Sigmoid colon (tissue), 7 donors: ENCODE results near the gene CAB39L. TPM values are rescaled to one million over a fixed set of nuclear protein-coding genes. Genes with fewer than 3 reads are reported as not detected.
A peak's percentile ranks its signal among the peaks of the same experiment; 100 is the strongest.

Experiments used
- DNase-seq: peaks from one replicate; pipeline ENCODE4 v3.0.0-alpha.2; 2019
- H3K27ac ChIP-seq, 4 donors: fragments of 200-600 bp; sonication (generic); one replicate each; pipeline ENCODE4 v1.5.1; 2016 to 2019; ENCODE audit warnings: mild to moderate bottlenecking in 1 of 4
- H3K27me3 ChIP-seq, 3 donors: fragments of 200-600 bp; sonication (generic); one replicate each; pipeline ENCODE4 v1.5.1; 2019; ENCODE audit warnings: mild to moderate bottlenecking in 1 of 3
- H3K36me3 ChIP-seq, 4 donors: fragments of 200-600 bp; sonication (generic); one replicate each; pipeline ENCODE4 v1.5.1; 2016 to 2019
- H3K4me1 ChIP-seq, 4 donors: fragments of 200-600 bp; sonication (generic); one replicate each; pipeline ENCODE4 v1.5.1; 2017 to 2019
- H3K4me3 ChIP-seq, 4 donors: fragments of 200-600 bp; sonication (generic); one replicate each; pipeline ENCODE4 v1.5.1; 2017 to 2019; ENCODE audit warnings: mild to moderate bottlenecking in 2 of 4, moderate library complexity in 1 of 4
- H3K9me3 ChIP-seq, 4 donors: fragments of 200-600 bp in 3 of 4; sonication (generic) in 3 of 4; one replicate each; pipeline versions ENCODE4 v1.5.1 to v1.6.1; 2013 to 2019
- CTCF ChIP-seq, 4 experiments: fragments of 450-650 bp in 3 of 4; fragments of 200-600 bp in 1 of 4; IDR thresholded peaks; one replicate each; pipeline ENCODE4 v1.5.1; 2016 to 2019; ENCODE audit warnings: antibody characterized with exemption in 4 of 4, mild to moderate bottlenecking in 3 of 4, moderate library complexity in 2 of 4
- EP300 ChIP-seq, 4 donors: sonication (generic); formaldehyde crosslinking; IDR thresholded peaks; one replicate each; pipeline ENCODE4 v1.6.1; 2017; ENCODE audit warnings: antibody characterized with exemption in 4 of 4
- POLR2A ChIP-seq, 2 donors: fragments of 450-650 bp; IDR thresholded peaks; one replicate each; pipeline ENCODE4 v1.6.1; 2016; ENCODE audit warnings: antibody characterized with exemption in 2 of 2, mild to moderate bottlenecking in 2 of 2, moderate library complexity in 2 of 2
- POLR2AphosphoS5 ChIP-seq, 4 donors: sonication (generic); formaldehyde crosslinking; IDR thresholded peaks; one replicate each; pipeline ENCODE4 v1.6.1; 2017; ENCODE audit warnings: antibody characterized with exemption in 4 of 4
- WGBS, 2 donors: extraction: QIAGEN DNeasy Blood & Tissue Kit; methylation state at CpG; one replicate each; pipeline ENCODE4 v1.1.7; 2013; 5-methylcytosine and 5-hydroxymethylcytosine counted together
- intact Hi-C: fragments of 100-400 bp; cut with DNase I; formaldehyde crosslinking; loops from one replicate; pipeline ENCODE4 v1.15.1; 2023
- polyA plus RNA-seq, 3 donors: library from polyadenylated mRNA; stranded (reverse); fragments of 200-250 nt; gene quantifications; one replicate each; pipeline ENCODE4 v1.2.3, GENCODE V29; 2013
- total RNA-seq, 4 donors: library from RNA; depleted of rRNA; stranded (reverse); fragments of >200 nt; gene quantifications; one replicate each; pipeline ENCODE4 v1.1.0, GENCODE V29; 2016
- donor health status: healthy with polysubstance abuse.
- donor health status: Bipolar disorder and iron deficiency.
- donor health status: healthy.

Gene CAB39L
- total and polyA plus RNA-seq, 7 donors = 5.5 to 180 (median 121) TPM

DNA sequence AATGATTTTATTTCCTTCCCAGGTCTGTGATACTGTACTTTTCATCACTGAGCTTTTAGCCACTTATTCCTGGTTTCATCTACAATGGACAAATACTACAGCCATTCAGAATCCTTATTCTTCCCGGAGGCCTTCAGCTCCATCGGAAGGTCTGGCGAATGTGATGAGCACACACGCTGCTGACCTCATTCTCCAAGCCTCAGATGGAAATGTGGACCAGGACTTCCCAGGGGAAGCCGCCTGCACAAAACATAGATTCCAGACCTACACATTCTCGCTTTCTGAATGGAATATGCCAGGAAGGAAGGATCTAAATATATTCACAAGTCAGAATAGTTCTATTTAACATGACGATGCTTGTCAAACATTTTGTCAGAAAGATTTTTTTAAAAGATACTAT lies 120.5 kb downstream of the CAB39L start:
- Histone ChIP-seq H3K9me3 (no peaks in the 10 kb centered on the region), H3K27ac (no peak overlapping the region), H3K36me3 (peaks cover 3 to 75% (median 14%) of the 10 kb centered on the region in 4 donors), H3K4me1 (peaks cover 0 to 26% (median 13%) of the 10 kb centered on the region in 4 donors), H3K27me3 (no peaks in the 10 kb centered on the region), H3K4me3 (no peak overlapping the region)
- TF ChIP-seq POLR2A (IDR thresholded peaks at IDR 0.05) (no peak), POLR2AphosphoS5 (IDR thresholded peaks at IDR 0.05) (no peak), EP300 (IDR thresholded peaks at IDR 0.05) (no peak)
- 96% methylated on average over 7 of the region's 7 CpGs for WGBS, 2 donors
- DNase-seq = no peak
- intact Hi-C loops = no loop called here

DNA sequence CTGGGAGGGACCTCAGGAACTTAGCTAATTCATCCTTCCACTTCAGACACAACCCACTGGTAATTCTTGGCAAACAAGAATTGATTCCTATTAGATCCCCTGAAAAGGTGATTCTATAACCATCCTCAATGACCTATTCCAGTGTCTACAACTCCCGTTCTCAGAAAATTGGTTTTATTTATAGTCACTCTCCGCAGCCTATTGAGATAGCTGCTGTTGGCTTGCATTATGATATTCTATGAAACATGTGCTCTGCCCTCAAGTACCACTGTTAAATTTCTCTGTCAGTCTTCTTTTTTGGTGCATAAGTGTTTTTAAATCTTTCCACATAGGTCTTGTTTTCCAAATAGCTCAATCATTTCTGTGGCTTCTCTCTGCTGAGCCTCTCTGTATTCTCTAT lies 121.2 kb downstream of the CAB39L start:
- Histone ChIP-seq H3K4me3 (no peak overlapping the region), H3K27ac (no peak overlapping the region), H3K9me3 (no peaks in the 10 kb centered on the region), H3K4me1 (peaks cover 0 to 26% (median 13%) of the 10 kb centered on the region in 4 donors), H3K27me3 (no peaks in the 10 kb centered on the region), H3K36me3 (peaks cover 1 to 68% (median 12%) of the 10 kb centered on the region in 4 donors)
- TF ChIP-seq EP300 (IDR thresholded peaks at IDR 0.05) (no peak), CTCF (IDR thresholded peaks at IDR 0.05) (no peak), POLR2A (IDR thresholded peaks at IDR 0.05) (no peak), POLR2AphosphoS5 (IDR thresholded peaks at IDR 0.05) (no peak)
- intact Hi-C loops = no loop called here
- no peak for DNase-seq
- 88 to 93% methylated on average over 2 of the region's 2 CpGs for WGBS, 2 donors

DNA sequence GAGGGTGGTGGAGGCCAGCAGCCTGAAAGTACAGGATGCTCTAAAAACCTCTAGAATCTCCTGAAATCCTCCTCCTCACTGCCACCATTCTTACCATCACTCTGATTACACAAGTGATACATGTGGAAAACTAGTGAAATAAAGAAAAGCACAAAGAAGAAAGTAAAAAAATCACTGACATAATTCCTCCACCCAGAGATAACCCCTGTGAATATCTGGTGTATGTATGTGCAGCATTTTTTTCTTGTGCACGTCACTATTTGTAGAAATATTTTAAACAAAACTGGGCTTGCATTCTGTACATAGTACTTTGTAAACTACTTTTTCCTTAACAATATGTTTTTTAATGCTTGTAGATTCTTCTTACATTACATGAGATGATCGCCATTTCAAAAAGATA lies 122.9 kb downstream of the CAB39L start:
- no peak for DNase-seq
- no peak overlapping the region for H3K4me3 ChIP-seq
- no peaks in the 10 kb centered on the region for H3K9me3 ChIP-seq
- 93 to 97% methylated on average over 2 of the region's 2 CpGs for WGBS, 2 donors
- no peaks in the 10 kb centered on the region for H3K27me3 ChIP-seq
- peaks cover 0 to 62% (median 10%) of the 10 kb centered on the region in 4 donors for H3K36me3 ChIP-seq
- H3K27ac ChIP-seq = peak overlapping the region in 1 of 4 donors; percentile 44
- intact Hi-C loops = no loop called here
- peaks cover 0 to 30% (median 13%) of the 10 kb centered on the region in 4 donors for H3K4me1 ChIP-seq
- TF ChIP-seq POLR2AphosphoS5 (IDR thresholded peaks at IDR 0.05) (no peak), POLR2A (IDR thresholded peaks at IDR 0.05) (no peak), CTCF (IDR thresholded peaks at IDR 0.05) (no peak), EP300 (IDR thresholded peaks at IDR 0.05) (no peak)

DNA sequence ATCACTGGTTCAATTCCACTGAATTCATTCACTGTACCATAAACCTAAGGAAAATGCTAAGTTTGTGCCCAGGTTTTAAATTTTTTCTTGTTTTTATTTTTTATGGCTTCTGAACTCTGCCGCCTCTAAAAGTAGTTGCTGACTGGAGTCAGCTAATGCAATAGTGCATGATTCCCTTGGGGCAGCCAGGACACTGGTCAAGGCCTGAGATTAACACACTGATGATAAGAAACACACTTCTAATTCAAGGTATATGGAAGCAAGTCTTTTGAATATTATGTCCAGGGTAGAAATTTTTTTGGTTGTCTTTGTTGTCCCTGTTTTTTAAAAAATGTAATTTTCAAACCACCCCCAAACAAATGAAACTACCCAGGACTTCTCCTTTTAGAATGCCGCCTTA lies 123.9 kb downstream of the CAB39L start:
- Histone ChIP-seq H3K36me3 (peaks cover 0 to 54% (median 10%) of the 10 kb centered on the region in 4 donors), H3K4me3 (no peak overlapping the region), H3K4me1 (peaks cover 0 to 36% (median 16%) of the 10 kb centered on the region in 4 donors), H3K27ac (peak overlapping the region in 2 of 4 donors; percentile 36 to 44), H3K9me3 (no peaks in the 10 kb centered on the region), H3K27me3 (no peaks in the 10 kb centered on the region)
- WGBS, 2 donors = 78 to 95% methylated on average over 2 of the region's 2 CpGs
- no peak for TF ChIP-seq POLR2AphosphoS5 (IDR thresholded peaks at IDR 0.05)
- no peak for TF ChIP-seq CTCF (IDR thresholded peaks at IDR 0.05)
- TF ChIP-seq EP300 (IDR thresholded peaks at IDR 0.05) = no peak
- TF ChIP-seq POLR2A (IDR thresholded peaks at IDR 0.05) = no peak
- intact Hi-C loops = no loop called here
- no peak for DNase-seq

GRCh38 chr13:49319551-49319950 lies 124.3 kb downstream of the CAB39L start:
- H3K4me1 ChIP-seq = peaks cover 0 to 40% (median 20%) of the 10 kb centered on the region in 4 donors
- H3K9me3 ChIP-seq = no peaks in the 10 kb centered on the region
- peaks cover 0 to 50% (median 10%) of the 10 kb centered on the region in 4 donors for H3K36me3 ChIP-seq
- no peak overlapping the region for H3K4me3 ChIP-seq
- DNase-seq = no peak
- H3K27ac ChIP-seq = peak overlapping the region in 2 of 4 donors; percentile 36 to 44
- TF ChIP-seq POLR2AphosphoS5 (IDR thresholded peaks at IDR 0.05) (no peak), EP300 (IDR thresholded peaks at IDR 0.05) (no peak), POLR2A (IDR thresholded peaks at IDR 0.05) (no peak), CTCF (IDR thresholded peaks at IDR 0.05) (no peak)
- intact Hi-C loops = no loop called here
- no peaks in the 10 kb centered on the region for H3K27me3 ChIP-seq
